ENCODE results near the gene ANKRD63. TPM values are rescaled to one million over a fixed set of nuclear protein-coding genes. Genes with fewer than 3 reads are reported as not detected.

The ANKRD63 gene
- total and polyA plus RNA-seq, 10 of the 15 experiments (the other 5 are each of a cell fraction or from before 2014, with no cell fraction given), result not detected

GRCh38 chr15:40281057-40281800, 1.6 kb downstream of the ANKRD63 start:
- Histone ChIP-seq H3K27me3 (replicated peaks in 1 of 2; ENCODE audit: control insufficient read depth in 2 of 2, insufficient read depth in 2 of 2, low read length in 1 of 2) (peaks cover 4 to 17% of the 10 kb centered on the region in 2 experiments), H3K27ac (ENCODE audit: control insufficient read depth, insufficient read depth) (no peak overlapping the region), H4K20me1 (ENCODE audit: control insufficient read depth, insufficient read depth) (no peaks in the 10 kb centered on the region; the same call in 1 of the 2 replicates), H2AFZ (ENCODE audit: control insufficient read depth, low read depth, low read length) (no peak overlapping the region), H3K9ac (ENCODE audit: control insufficient read depth, insufficient read depth, low read length) (no peak overlapping the region), H3K4me1 (ENCODE audit: control insufficient read depth, insufficient read depth, low read length) (peaks cover 11% of the 10 kb centered on the region), H3K4me2 (ENCODE audit: control insufficient read depth, insufficient read depth) (0 out of 2 replicates have a peak overlapping the region, but pooled peaks have one; percentile 90), H3K4me3 (no peak overlapping the region), H3K79me2 (ENCODE audit: control insufficient read depth, insufficient read depth, low read length) (no peaks in the 10 kb centered on the region), H3K36me3 (ENCODE audit: control insufficient read depth in 2 of 2, insufficient read depth in 2 of 2, low read length in 1 of 2) (no peaks in the 10 kb centered on the region), H3K9me3 (replicated peaks; ENCODE audit: control insufficient read depth, insufficient read depth, low read length) (no peaks in the 10 kb centered on the region; the same call in 2 of the 3 replicates)
- ChIA-PET RAD21 (ENCODE audit: unreplicated experiment) (interaction anchor here (5.3 to 5.7 kb wide), 2 partner anchors 28 to 57 kb away, joined by 87 to 93 read pairs; partner anchors contain the start of genes CCDC9B and PLCB2), CTCF (interaction anchor here (0.8 to 11.7 kb wide), 10 partner anchors 8 to 142 kb away, joined by 3 to 296 read pairs (median 12); partner anchors contain the start of genes CCDC9B and PLCB2), POLR2A (no interaction called here), SMC1A (ENCODE audit: uncharacterized antibody, unreplicated experiment) (interaction anchor here (4.2 to 4.8 kb wide), 3 partner anchors 30 to 63 kb away, joined by 26 to 83 read pairs (median 58); partner anchors contain the start of gene PLCB2)
- ATAC-seq (no peak), FAIRE-seq (no peak), DNase-seq (ENCODE audit: low read depth, low spot score) (no peak)
- BruUV-seq (replicated peaks), result no TSS peak
- in situ Hi-C loops (cut with MboI) (no loop called here), intact Hi-C loops (cut with micrococcal nuclease; ENCODE audit: unreplicated experiment) (no loop called here)
- 72% methylated on average over 41 of the region's 43 CpGs for WGBS (ENCODE audit: insufficient coverage, insufficient replicate concordance, low lambda C conversion rate, missing lambda C conversion rate)
- TF ChIP-seq ZNF592 (IDR thresholded peaks at IDR 0.05) (no peak), ZBTB33 (IDR thresholded peaks at IDR 0.05) (no peak), MTA2 (IDR thresholded peaks at IDR 0.05; ENCODE audit: low read depth) (no peak), EED (IDR thresholded peaks at IDR 0.05; ENCODE audit: low read depth) (no peak), ZNF274 (IDR thresholded peaks at IDR 0.05; ENCODE audit: insufficient read depth, insufficient read length) (no peak), RELB (IDR thresholded peaks at IDR 0.05; ENCODE audit: low read depth) (no peak), NR2C1 (IDR thresholded peaks at IDR 0.05) (no peak)
- TF ChIP-seq, protein P1, sequence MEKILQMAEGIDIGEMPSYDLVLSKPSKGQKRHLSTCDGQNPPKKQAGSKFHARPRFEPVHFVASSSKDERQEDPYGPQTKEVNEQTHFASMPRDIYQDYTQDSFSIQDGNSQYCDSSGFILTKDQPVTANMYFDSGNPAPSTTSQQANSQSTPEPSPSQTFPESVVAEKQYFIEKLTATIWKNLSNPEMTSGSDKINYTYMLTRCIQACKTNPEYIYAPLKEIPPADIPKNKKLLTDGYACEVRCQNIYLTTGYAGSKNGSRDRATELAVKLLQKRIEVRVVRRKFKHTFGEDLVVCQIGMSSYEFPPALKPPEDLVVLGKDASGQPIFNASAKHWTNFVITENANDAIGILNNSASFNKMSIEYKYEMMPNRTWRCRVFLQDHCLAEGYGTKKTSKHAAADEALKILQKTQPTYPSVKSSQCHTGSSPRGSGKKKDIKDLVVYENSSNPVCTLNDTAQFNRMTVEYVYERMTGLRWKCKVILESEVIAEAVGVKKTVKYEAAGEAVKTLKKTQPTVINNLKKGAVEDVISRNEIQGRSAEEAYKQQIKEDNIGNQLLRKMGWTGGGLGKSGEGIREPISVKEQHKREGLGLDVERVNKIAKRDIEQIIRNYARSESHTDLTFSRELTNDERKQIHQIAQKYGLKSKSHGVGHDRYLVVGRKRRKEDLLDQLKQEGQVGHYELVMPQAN (conservative IDR thresholded peaks at IDR 0.05), result no peak
- TF ChIP-seq, protein P2, sequence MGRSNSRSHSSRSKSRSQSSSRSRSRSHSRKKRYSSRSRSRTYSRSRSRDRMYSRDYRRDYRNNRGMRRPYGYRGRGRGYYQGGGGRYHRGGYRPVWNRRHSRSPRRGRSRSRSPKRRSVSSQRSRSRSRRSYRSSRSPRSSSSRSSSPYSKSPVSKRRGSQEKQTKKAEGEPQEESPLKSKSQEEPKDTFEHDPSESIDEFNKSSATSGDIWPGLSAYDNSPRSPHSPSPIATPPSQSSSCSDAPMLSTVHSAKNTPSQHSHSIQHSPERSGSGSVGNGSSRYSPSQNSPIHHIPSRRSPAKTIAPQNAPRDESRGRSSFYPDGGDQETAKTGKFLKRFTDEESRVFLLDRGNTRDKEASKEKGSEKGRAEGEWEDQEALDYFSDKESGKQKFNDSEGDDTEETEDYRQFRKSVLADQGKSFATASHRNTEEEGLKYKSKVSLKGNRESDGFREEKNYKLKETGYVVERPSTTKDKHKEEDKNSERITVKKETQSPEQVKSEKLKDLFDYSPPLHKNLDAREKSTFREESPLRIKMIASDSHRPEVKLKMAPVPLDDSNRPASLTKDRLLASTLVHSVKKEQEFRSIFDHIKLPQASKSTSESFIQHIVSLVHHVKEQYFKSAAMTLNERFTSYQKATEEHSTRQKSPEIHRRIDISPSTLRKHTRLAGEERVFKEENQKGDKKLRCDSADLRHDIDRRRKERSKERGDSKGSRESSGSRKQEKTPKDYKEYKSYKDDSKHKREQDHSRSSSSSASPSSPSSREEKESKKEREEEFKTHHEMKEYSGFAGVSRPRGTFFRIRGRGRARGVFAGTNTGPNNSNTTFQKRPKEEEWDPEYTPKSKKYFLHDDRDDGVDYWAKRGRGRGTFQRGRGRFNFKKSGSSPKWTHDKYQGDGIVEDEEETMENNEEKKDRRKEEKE (IDR thresholded peaks at IDR 0.05), result no peak

All from GM12878 (cell line).